Measurements from ENCODE around the gene RXRA.

The RXRA gene

DNA sequence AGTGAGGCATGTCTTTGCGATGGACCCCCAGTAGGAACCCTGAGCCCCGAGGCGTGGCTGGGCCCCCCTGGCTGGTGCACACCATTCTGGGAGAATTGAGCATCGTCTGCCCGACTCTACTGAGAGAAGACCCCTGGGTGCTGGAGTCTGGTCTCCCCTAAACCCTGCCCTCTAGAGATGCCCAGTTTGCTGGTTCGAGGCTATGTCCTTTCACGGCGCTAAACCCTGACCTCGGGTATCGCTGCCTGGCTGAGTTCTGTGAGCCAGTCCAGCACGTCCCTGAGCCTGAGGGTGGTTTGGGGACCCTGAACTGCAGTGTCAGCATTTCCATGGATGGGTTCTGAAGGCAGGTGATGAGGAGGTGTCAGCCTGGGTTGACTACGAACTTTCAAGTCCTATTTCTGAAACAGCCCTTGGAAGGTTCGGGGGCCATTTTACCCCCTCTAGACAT lies 128.8 kb downstream of the RXRA start:
- DNase-seq (ENCODE audit: low spot score), result no peak

DNA sequence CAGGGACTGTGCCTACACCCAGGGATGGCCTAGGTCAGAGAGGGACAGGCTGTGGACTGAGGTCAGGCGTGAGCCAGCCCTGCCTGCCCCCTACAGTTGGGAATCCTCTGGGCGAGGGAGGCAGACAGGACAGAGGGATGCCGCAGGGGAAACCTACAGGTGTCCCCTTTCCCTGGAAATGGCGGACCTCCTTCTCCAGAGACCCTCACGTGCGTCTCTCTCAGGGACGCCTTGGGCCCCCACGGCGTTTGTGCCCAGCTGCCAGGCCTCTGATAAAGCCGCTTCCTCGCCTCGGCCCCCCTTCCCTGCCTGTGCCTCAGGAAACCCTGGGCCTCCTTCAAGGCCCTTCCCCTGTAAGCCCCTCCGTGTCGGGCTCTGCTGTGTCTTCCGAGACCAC lies 129.3 kb downstream of the RXRA start:
- DNase-seq (ENCODE audit: low spot score), result no peak

DNA sequence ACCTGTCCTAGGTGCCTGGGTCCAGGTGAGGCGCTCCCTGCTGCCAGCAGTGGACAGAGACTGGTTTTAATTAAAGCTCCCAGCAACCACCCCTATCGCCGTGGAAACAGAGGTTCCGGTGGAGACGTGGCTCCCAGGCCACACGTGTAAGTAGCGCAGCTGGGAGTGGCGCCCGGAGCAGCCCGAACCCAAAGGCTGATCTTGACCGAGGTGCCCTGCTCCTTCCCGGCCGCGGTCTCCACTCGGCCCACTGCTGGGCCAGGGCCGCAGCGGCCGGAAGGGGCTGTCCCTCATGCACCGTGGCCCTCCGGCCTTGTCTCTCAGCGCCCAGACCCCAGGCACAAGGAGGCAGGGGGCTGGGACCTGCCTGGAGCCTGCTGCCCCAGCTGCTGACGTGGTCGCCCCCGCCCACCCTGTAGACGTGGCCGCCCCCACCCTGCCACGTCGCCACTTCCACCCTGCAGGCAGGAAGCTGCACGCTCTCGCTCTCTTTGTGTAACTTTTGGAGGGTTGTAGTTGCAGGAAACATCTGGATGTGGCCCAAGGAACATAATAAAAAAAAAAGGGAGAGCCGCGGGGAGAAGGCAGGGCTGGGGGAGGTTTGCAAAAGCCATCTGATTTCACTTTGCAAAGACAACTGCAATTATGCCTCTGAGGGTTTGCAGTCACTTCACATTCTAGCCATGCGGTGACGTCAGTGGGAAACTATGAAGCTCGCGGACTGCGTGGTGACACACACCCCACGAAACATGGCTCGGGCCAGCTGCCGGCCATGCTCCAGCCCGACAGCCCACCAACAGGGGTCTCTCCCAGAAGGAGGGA lies 129.9 kb downstream of the RXRA start:
- peak; percentile 79 for DNase-seq (ENCODE audit: low spot score)

DNA sequence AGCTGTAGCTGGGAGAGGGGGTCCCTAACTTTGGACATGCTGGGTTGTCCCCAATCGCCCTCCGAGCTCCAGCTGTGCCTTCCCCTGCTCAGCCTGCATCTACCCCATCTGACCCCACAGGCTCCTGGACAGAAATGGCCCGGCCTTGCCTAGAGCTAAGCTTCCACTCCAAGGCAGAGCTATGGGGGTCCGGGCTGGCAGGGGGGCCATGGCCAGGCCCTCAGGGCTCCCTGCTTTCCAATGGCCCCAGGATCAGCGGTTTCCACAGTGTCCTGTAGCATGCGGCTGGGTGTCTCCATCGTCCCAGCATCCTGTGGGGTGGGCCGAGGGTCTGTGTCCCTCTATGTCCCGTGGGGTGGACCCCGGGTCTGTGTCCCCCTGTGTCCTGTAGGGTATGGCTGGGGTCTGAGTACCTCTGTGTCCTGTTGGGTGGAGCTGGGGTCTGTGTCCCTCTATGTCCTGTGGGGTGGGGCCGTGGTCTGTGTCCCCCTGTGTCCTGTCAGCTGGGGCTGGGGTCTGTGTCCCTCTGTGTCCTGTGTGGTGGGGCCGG lies 130.6 kb downstream of the RXRA start:
- DNase-seq (ENCODE audit: low spot score), result no peak

DNA sequence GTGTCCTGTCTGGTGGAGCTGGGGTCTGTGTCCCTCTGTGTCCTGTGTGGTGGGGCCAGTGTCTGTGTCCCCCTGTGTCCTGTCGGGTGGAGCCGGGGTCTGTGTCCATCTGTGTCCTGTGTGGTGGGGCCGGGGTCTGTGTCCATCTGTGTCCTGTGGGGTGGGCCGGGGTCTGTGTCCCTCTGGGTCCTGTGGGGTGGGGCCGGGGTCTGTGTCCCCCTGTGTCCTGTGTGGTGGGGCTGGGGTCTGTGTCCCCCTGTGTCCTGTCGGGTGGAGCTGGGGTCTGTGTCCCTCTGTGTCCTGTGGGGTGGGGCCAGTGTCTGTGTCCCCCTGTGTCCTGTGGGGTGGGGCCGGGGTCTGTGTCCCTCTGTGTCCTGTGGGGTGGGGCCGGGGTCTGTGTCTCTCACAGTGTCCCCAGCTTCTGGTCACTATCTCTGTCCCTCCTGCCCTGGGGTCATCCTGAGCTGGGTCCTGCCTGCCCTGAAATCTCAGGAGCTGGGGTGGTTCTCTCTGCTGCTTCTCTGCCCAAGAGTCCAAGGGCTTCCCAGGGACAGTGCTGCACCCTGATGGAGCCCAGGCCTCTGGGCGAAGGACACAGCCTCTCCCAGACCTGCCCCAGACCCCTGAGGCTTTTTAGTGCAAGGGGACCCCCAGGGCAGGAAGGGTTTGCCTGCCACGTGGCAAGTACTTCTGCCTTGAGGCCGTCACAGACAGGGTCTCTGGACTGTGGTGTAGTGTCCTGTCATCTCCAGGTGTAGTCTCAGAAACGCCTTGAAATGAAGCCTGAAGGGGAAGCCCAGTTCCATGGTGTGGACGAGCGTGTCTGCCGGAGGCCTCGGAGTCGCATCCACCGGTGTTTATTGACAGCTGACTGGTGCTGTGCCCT lies 131.3 kb downstream of the RXRA start:
- DNase-seq (ENCODE audit: low spot score), result no peak

DNA sequence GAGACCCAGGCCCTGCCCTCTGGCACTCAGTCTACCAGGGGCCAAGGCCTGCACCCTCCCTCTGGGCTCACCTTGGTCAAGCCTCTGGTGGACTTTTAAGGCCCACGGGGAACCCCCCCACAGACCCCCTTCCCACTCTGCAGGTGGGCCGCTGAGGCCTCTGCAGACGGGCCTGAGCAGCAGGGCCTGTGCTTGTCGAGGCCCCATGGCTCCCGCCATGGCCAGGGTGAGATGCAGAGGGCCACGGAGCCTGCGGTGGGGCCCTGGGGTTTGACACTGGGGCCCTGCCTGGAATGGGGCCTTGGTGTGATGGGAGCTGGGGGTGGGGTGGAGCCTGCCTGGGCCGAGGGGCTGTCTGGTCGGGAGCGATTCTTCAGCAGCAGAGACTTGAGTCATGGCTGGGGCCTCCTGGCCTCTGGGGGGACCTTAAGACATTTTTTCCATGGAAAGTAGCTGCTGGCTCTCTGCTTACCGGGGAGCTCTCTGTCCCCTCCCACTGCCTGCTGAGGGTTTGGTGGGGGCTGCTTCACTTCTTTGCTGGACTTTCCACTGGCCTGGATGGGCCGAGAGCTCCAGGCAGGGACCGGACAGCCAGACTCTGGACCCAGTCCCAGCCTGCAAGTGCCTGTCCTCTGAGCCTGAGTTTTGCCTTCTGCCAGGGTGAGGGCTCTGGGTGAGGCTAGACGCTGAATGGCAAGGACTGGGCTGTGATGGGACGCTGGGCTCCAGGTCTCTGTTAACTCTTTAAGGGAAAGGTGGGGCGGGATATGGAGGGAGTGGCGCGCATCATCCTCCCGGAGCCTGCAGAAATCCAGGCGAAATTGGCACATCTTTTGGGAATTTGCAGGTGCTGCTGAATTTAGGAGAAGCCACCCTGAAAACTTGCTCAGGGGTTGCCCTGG lies 132.2 kb downstream of the RXRA start:
- no peak for DNase-seq (ENCODE audit: low spot score)

DNA sequence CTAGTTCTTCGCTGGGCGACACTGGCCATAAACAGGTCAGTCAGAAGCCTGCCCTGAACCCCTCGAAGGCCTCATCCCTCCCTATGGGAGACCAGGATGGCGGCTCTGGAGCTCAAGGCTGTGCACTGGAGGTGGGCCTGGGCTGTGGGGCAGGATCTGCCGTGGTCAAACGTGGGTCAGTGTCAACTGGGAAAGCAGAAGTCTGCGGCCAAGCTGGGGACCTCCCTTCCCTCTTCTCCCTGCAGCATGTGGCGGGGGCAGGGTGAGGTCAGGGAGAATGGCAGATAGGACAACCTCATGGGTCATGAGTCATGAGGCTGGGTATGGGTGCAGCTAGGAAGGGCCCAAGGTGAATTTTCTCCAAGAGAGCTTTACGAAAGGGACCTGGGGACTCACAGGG lies 132.9 kb downstream of the RXRA start:
- DNase-seq (ENCODE audit: low spot score), result no peak

DNA sequence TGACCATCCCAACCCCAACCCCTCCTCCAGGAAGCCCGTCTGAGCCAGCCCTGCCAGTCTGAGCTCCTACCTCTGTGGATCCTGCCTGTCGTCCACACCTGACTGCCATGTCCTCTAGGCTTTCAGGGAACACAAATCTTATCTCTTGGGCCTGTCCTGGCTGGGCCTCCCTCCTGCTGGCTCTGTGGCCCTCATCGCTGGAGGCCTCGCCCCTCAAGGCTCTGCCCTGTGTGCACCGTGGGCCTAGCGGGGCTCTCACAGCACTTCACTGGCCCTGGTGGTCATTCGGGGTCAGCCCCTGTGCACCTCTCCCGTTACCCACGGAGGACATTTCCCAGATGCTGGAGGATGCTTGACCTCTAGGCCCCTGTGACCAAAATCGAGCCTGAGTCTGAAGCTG lies 133.3 kb downstream of the RXRA start:
- no peak for DNase-seq (ENCODE audit: low spot score)

DNA sequence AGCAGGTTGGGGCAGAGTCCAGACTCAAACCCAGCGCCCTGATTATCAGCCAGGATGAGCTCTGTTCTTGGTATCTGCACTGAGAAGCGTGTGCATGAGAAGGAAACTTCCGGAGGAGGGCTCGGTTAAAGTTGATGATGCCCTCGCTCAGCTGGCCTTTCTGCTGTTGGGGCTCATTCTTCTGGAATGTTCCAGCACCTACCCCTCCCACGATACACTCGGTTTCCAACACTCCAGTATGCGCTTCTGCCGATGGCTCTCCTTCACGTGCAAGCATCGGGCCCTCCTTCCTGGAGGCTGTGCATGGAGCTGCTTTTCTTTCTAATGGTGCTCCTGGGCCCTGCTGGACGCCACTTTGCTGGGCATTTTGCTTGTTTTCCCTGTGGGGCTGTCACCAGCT lies 134.0 kb downstream of the RXRA start:
- no peak for DNase-seq (ENCODE audit: low spot score)

DNA sequence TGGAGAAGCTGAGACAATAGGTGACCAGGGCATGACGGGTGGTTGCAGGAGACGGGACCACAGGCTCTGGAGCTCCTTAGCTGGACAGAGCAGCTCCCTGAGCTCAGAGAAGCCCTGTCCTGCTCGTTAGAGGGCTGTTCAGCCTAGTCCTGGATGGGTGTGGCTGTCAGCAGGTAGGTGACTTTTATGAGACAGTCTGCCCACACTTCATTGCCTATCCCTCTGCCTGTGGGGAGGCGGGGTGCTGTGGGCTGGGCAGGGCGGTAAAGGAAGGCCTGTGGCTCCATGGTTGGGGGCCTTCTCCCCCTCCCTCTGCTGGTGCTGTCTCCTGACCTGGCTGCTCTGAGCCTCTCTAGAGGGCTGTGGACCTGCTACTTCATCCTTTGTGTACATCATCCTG lies 134.6 kb downstream of the RXRA start:
- peak; percentile 39 for DNase-seq (ENCODE audit: low spot score)

DNA sequence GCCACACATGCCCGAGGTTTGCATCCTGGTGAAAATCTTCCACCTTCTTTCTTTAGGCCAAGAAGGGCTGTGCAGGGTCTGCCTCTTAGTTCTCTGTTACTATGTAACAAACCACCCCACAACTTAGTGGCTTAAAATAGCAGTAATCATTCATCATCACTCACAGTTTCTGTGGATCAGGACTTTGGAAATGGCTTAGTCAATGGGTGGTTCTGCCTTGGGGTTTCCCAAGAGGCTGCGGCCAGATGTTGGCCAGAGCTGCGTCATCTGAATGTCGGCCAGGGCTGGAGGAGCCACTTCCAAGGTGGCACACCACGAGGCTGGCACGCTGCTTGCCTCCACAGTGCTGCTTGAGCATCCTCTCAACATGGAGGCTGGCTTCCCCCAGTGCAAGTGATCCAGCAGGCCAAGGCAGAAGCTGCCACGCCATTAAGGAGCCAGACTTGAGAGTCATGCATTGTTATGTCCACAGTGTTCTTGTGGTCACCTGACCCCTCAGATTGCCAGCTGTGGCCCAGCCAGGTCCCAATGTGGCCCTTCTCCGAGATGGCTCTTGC lies 135.2 kb downstream of the RXRA start:
- no peak for DNase-seq (ENCODE audit: low spot score)

DNA sequence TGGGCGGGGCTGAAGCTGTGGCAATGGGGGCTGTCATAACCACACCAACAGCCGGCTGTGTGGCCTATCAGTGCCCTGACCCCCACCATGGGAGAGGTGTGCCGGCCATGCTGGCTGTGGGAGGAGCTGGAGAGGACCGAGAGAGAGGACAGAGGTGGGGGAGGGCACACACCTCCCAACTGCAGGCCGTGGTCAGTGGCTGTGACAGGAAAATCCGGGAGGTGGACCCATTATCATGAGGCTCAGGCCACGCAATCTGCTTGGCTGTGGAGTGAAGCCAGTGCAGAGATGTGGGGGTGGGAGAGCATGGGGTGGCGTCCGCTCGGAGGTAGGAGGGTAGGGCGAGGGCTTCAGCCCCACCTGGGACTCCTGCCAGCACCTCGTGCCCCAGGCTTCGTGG lies 136.1 kb downstream of the RXRA start:
- no peak for DNase-seq (ENCODE audit: low spot score)

DNA sequence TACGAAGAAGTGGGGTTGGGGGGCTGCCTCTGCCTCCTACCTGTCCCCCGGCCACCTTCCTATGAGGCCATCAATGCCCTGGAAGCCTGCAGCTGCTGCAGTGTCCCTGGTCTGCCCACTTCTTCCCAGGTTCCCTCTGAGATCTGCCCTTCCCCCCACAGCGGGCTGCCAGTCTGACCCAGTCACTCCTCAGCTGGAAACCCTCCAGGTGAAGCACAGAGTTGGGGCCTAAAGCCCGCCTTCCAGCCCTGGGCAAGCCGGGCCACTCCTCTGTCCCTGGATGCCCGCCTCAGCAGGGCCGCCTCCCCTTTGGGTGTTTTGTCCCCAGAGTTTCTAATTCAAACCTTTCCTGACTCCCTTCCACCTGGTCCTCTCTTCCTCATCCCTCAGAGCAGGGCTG lies 137.0 kb downstream of the RXRA start:
- no peak for DNase-seq (ENCODE audit: low spot score)

DNA sequence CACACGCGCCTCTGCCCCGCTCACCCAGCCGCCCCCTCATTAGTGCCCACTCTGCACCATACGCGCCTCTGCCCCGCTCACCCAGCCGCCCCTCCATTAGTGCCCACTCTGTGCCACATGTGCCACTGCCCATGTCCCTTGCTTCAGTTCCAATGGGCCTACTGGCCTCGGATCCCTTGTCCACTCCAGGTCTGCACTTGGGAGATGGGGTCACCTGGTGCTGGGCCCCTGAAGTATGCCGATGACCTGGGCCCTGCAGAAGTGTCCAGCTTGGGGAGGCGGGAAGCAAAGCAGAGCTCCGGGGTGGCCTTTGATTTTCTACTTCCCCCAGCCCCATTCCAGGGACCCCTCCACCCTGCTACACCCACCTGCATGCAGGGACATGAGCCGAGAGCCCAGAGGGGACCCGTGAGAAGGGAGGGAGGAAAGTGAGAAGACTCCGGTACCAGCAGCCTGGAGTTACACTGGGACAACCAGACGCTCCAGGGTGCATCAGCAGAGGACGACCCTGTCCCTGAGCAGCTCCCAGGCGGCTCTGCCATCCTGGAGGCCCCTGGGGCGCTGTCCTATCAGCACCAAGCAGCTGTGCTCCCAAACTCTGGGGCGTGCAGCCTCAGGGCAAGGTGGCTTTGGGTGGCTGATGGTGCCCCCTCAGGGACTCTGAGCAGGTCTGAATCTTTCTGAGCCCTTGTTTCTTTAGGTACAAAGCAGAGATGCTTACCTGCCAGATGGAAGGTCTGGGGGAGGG lies 140.8 kb downstream of the RXRA start:
- DNase-seq (ENCODE audit: low spot score), result no peak

DNA sequence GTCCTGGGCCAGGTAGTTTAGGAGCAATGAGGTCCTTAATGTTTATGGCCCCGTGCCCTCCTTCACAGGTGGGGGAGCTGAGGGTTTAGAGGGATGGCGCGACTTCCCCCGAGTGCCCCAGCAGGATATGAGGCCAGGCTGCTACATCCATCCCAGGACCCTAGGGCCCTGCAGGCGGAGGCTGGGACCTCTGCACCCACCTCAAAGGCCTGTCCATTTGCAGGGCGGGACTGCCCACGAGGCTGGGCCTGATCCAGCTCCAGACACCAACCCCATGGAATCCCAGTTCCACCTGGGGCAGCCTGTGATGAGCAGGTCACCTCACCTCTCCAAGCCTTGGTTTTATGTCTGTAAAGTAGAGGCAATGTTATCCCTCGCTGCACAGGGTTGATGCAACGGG lies 142.1 kb downstream of the RXRA start:
- no peak for DNase-seq (ENCODE audit: low spot score)

DNA sequence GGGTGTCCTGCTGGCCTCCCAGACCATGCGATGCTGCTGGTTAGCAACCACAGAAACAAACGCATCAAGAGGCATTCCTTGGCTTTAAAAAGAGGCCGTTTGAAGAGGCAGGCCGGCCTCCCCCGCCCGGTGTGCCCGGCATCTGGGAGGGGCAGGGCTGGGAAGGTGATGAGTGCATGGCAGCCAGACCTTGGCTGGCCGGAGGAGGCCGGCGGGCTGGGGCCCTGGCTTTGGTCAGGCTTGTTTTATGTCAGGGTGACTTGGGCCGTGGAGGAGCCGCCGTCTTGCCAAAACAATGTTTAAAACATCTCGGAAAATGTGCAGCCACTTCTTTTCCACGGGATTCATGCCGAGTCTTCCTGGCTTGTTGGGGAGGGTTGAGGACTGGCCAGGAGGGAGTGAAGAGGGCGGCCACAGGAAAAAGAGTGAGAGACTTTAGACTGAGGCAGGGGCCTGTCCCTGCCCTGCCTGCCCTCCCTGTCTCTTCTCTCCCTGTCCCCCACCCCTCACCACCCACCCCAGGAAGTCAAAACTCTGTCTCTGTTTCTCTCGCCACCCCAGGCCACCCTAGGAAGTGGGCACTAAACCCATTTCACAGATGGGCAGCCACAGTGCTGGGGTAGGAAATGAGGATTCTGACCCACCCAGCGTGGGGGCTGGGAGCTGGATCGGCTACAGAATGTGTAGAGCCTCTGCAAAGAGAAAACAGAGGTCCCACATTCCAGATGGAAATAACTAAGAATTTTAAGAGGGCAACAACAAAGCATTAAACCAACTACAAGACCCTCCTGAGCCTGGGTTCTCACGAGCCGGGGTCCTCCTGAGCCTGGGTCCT lies 143.0 kb downstream of the RXRA start:
- no peak for DNase-seq (ENCODE audit: low spot score)

DNA sequence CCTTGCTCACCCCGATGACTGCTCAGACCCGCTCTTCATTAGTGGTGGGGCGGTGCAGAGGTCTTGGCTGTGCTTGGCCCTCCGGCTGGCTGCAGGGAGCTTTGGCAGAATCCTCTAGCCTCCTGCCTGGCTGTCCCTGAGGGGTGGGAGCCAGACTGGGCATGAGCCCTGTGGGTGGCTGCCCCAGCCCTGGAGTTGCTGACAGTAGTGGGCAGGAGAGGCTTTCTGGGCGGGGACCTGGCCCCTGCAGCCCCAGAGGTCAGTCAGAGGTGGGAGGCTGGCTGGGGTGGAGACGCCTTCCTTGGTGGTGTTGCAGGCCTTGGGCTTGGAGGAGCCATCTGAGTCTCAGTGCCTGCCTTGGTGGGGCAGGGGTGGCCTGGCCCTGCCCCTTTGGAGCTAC lies 146.0 kb downstream of the RXRA start:
- no peak for DNase-seq (ENCODE audit: low spot score)

DNA sequence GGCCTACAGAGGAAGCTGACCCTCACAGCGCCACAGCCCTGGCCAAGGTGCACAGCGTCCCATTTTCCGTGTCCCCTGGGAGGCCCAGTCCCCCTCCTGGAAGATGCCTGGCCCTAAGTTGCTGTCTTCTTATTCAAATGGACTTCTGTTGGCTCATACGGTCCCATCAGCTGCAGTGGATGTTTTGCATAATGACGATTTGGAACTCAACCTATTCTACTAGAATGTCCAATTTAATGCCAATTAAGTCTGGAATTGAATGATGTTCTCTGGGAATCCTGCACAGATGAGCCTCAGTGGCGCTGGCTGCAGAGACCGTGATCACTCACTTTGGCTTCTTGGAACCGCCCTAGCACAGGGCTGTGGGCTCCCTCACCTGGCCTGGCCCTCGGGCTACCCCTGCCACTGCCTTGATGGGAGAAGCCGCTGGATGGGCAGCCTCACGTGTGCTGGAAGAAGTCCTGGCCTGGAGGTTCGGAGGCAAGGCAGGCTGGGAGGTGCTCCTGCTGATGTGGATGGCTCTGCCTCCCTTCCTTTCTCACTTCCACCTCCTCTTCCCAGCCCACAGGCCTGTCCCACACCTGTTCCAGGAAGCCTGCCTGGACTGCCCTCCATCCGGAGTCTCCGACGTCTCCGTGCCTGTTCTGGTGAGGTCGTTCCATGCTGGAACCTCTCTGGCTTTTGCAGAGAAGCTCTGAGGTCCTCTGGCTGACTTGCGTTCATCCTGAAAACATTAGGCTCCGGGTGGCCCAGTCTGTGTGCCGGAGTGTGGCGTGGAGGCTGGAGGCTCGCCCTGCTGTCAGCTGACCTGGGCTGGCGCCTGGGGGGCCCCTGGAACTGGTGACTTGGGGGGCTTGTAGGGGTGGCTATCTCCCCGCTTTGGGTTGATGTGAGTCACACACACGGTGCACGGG lies 147.1 kb downstream of the RXRA start:
- no peak for DNase-seq (ENCODE audit: low spot score)

DNA sequence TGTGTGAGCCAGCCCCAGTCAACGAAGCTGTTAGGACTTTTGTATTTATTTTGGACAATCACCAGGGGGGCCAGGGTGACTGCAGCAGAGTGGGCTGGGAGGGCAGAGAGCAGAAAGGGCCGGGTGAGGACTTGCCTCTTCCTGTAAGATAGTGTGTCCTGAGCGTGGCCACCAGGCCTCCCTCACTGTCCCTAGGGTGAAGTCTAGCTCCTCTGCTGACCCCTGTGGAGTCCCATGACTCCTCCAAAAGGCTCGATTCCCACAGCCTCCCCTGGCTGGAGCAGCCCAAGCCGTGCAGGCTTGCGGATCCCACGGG lies 147.8 kb downstream of the RXRA start:
- DNase-seq (ENCODE audit: low spot score), result no peak

All from SW480 (cell line).